HepG2 (cell line): ENCODE data around the gene TAF3. TPM values are rescaled to one million over a fixed set of nuclear protein-coding genes. Genes with fewer than 3 reads are reported as not detected.
A peak's percentile ranks its signal among the peaks of the same experiment; 100 is the strongest.

Source experiments
- ASH2L ChIP-seq: fragments of 300-600, 200-600 bp; sonication (generic); IDR thresholded peaks from 2 replicates; pipeline ENCODE4 v1.7.0; 2017; ENCODE audit warnings: low read depth, mild to moderate bottlenecking, moderate library complexity, mixed read lengths, low read length; ENCODE audit not compliant: insufficient read length
- CBX5 ChIP-seq: sonication (generic); formaldehyde crosslinking; IDR thresholded peaks from 2 replicates; pipeline ENCODE4 v1.4.0; 2020; ENCODE audit warnings: missing genetic modification reagents, borderline replicate concordance
- E2F2 ChIP-seq: sonication (generic); formaldehyde crosslinking; IDR thresholded peaks from 2 replicates; pipeline ENCODE4 v1.4.0; 2020; ENCODE audit warnings: missing genetic modification reagents, borderline replicate concordance
- ETV5 ChIP-seq: IDR thresholded peaks from 2 replicates; pipeline ENCODE4 v1.6.1; 2018; ENCODE audit warnings: missing biosample characterization, missing genetic modification reagents, inconsistent platforms, borderline replicate concordance
- HMG20A ChIP-seq: IDR thresholded peaks from 2 replicates; pipeline ENCODE4 v1.6.1; 2016; ENCODE audit warnings: borderline replicate concordance
- HNRNPK ChIP-seq: fragments of 200-400 bp; formaldehyde crosslinking; IDR thresholded peaks from 2 replicates; pipeline ENCODE4 v1.6.1; 2018; ENCODE audit warnings: low read length, low read depth, moderate library complexity, mild to moderate bottlenecking; ENCODE audit not compliant: poor library complexity, severe bottlenecking
- HNRNPLL ChIP-seq: fragments of 200-400 bp; formaldehyde crosslinking; IDR thresholded peaks from 2 replicates; pipeline ENCODE4 v1.6.1; 2017; ENCODE audit warnings: mild to moderate bottlenecking, low read depth, low read length; ENCODE audit not compliant: poor library complexity, severe bottlenecking
- IKZF1 ChIP-seq: fragments of 450-650 bp; IDR thresholded peaks from 2 replicates; pipeline ENCODE4 v1.7.1; 2016
- MED13 ChIP-seq: sonication (generic); formaldehyde crosslinking; IDR thresholded peaks from 2 replicates; pipeline ENCODE4 v1.5.0; 2020; ENCODE audit warnings: missing genetic modification reagents
- MED8 ChIP-seq: sonication (generic); formaldehyde crosslinking; IDR thresholded peaks from 2 replicates; pipeline ENCODE4 v1.8.1; 2023; ENCODE audit warnings: mild to moderate bottlenecking, missing genetic modification reagents; ENCODE audit not compliant: insufficient replicate concordance
- NPAS2 ChIP-seq: sonication (generic); formaldehyde crosslinking; IDR thresholded peaks from 2 replicates; pipeline ENCODE4 v1.8.0; 2022; ENCODE audit warnings: mild to moderate bottlenecking, missing genetic modification reagents, borderline replicate concordance
- PAXIP1 ChIP-seq: sonication (generic); formaldehyde crosslinking; conservative IDR thresholded peaks from 2 replicates; pipeline ENCODE4 v1.4.0; 2020; ENCODE audit warnings: mild to moderate bottlenecking, missing genetic modification reagents, moderate library complexity
- RBM22 ChIP-seq: fragments of 200-400 bp; formaldehyde crosslinking; optimal IDR thresholded peaks from 2 replicates; pipeline ENCODE3; 2017; ENCODE audit warnings: mild to moderate bottlenecking, low read length, moderate library complexity
- SP1 ChIP-seq, 2 experiments: fragments of 450-650 bp in 1 of 2; sonication (generic) in 1 of 2; formaldehyde crosslinking in 1 of 2; IDR thresholded peaks; 2 replicates each; pipeline versions ENCODE4 v1.4.0 to v1.6.1; 2016 to 2020; ENCODE audit warnings: missing genetic modification reagents in 1 of 2
- ZC3H4 ChIP-seq: sonication (generic); formaldehyde crosslinking; IDR thresholded peaks from 2 replicates; pipeline ENCODE4 v1.4.0; 2020; ENCODE audit warnings: missing genetic modification reagents, borderline replicate concordance
- ZFX ChIP-seq: sonication (generic); formaldehyde crosslinking; IDR thresholded peaks from 2 replicates; pipeline ENCODE4 v1.4.0; 2020; ENCODE audit warnings: mild to moderate bottlenecking, low read depth, missing genetic modification reagents, moderate library complexity
- ZNF230 ChIP-seq: sonication (generic); formaldehyde crosslinking; IDR thresholded peaks from 2 replicates; pipeline ENCODE4 v1.4.0; 2020; ENCODE audit warnings: mild to moderate bottlenecking, missing genetic modification reagents
- ZNF276 ChIP-seq: sonication (generic); formaldehyde crosslinking; IDR thresholded peaks from 2 replicates; pipeline ENCODE4 v1.4.0; 2020; ENCODE audit warnings: mild to moderate bottlenecking, low read depth, missing genetic modification reagents
- ZNF563 ChIP-seq: sonication (generic); formaldehyde crosslinking; IDR thresholded peaks from 2 replicates; pipeline ENCODE4 v1.8.0; 2022; ENCODE audit warnings: mild to moderate bottlenecking, moderate library complexity, missing genetic modification reagents
- ZNF709 ChIP-seq: sonication (generic); formaldehyde crosslinking; IDR thresholded peaks from 2 replicates; pipeline ENCODE4 v1.5.0; 2020; ENCODE audit warnings: mild to moderate bottlenecking, missing genetic modification reagents
- ZNF776 ChIP-seq: sonication (generic); formaldehyde crosslinking; IDR thresholded peaks from 2 replicates; pipeline ENCODE4 v1.4.0; 2020; ENCODE audit warnings: mild to moderate bottlenecking, missing genetic modification reagents
- ZNF841 ChIP-seq: sonication (generic); formaldehyde crosslinking; IDR thresholded peaks from 2 replicates; pipeline ENCODE4 v1.8.1; 2023; ENCODE audit warnings: missing genetic modification reagents, borderline replicate concordance
- ZSCAN9 ChIP-seq: IDR thresholded peaks from 2 replicates; pipeline ENCODE4 v1.6.1; 2016; ENCODE audit warnings: borderline replicate concordance
- polyA plus RNA-seq, 8 experiments: library from polyadenylated mRNA; depleted of rRNA in 3 of 8; stranded (reverse) in 7 of 8; unstranded in 1 of 8; fragments of >200 nt; fragmentation: Illumina TruSeq in 4 of 8; extraction: Trizol in 4 of 8; gene quantifications; 2 replicates each; pipeline versions ENCODE4 v1.2.1 to v1.2.3, GENCODE V29; 2011 to 2016; ENCODE audit warnings: low read depth in 4 of 8, missing spikeins in 1 of 8, mixed read lengths in 1 of 8; ENCODE audit not compliant: insufficient read depth in 1 of 8
- total RNA-seq, 5 experiments: library from RNA; depleted of rRNA; stranded (reverse); fragments of >200 nt; fragmentation: Illumina TruSeq; extraction: Trizol; gene quantifications; 2 replicates each; pipeline ENCODE4 v1.2.3, GENCODE V29; 2016; ENCODE audit warnings: low read depth in 1 of 5

The TAF3 gene
- total and polyA plus RNA-seq, 2 of the 13 experiments (the other 11 are each of a cell fraction or from before 2014, with no cell fraction given), result 1.7 to 2.9 TPM

- TF ChIP-seq ZNF841 (CRISPR knock-in tag) (no peak), PAXIP1 (CRISPR knock-in tag) (peak; percentile 58), ZFX (CRISPR knock-in tag) (peak; percentile 62; the same call in 1 of the 2 replicates), ZC3H4 (CRISPR knock-in tag) (no peak), SP1 (IDR thresholded peaks at IDR 0.05) (no peak), SP1 (CRISPR knock-in tag; IDR thresholded peaks at IDR 0.05) (peak; percentile 98), ZNF563 (CRISPR knock-in tag) (peak; percentile 55; the same call in 1 of the 2 replicates), CBX5 (CRISPR knock-in tag) (peak; percentile 71), HNRNPLL (peak; percentile 87), HNRNPK (peak; percentile 59), MED8 (CRISPR knock-in tag) (no peak), ZNF230 (CRISPR knock-in tag) (peak; percentile 88; the same call in 1 of the 2 replicates), IKZF1 (no peak), ASH2L (peak; percentile 87), NPAS2 (CRISPR knock-in tag) (no peak), ZNF776 (CRISPR knock-in tag) (0 out of 2 replicates have a peak, but pooled peaks have one; percentile 35), ETV5 (CRISPR knock-in tag) (peak; percentile 98), MED13 (CRISPR knock-in tag) (no peak), E2F2 (peak; percentile 52; the same call in 1 of the 2 replicates), ZSCAN9 (CRISPR knock-in tag) (peak; percentile 74; the same call in 1 of the 2 replicates), HMG20A (CRISPR knock-in tag) (peak; percentile 64), RBM22 (no peak), ZNF276 (CRISPR knock-in tag) (0 out of 2 replicates have a peak, but pooled peaks have one; percentile 73), ZNF709 (peak; percentile 84)
Observed at GRCh38 chr10:7818295-7819120, at the start of gene TAF3 (continued).
